H1 (cell line): ENCODE data around the gene RAPGEF1. TPM values are rescaled to one million over a fixed set of nuclear protein-coding genes. Genes with fewer than 3 reads are reported as not detected.

Experiments
- ATF2 ChIP-seq: IDR thresholded peaks from 2 replicates; pipeline ENCODE4 v1.6.1; 2012; ENCODE audit warnings: low read length, inconsistent platforms
- CBX8 ChIP-seq: fragments of 300-800, 300-1000 bp; sonication (generic); IDR thresholded peaks from 2 replicates; pipeline ENCODE4 v1.7.1; 2016; ENCODE audit warnings: low read depth, low read length, borderline replicate concordance
- POLR2A ChIP-seq, 2 experiments: IDR thresholded peaks; 1 replicate in 1 of 2; 2 replicates in 1 of 2; pipeline ENCODE4 v1.6.1; 2011; ENCODE audit warnings: low read depth in 2 of 2, low read length in 2 of 2, mild to moderate bottlenecking in 2 of 2; ENCODE audit errors: control extremely low read depth in 1 of 2
- SAP30 ChIP-seq: fragments of 300-600 bp; sonication (generic); IDR thresholded peaks from 2 replicates; pipeline ENCODE4 v1.7.1; 2012; ENCODE audit warnings: low read length, moderate library complexity, mild to moderate bottlenecking, inconsistent platforms; ENCODE audit not compliant: insufficient read depth, insufficient replicate concordance
- polyA plus RNA-seq, 7 experiments: library from polyadenylated mRNA; depleted of rRNA in 3 of 7; stranded (reverse) in 5 of 7; unstranded in 2 of 7; fragments of >200 nt in 5 of 7; fragments of 200-250 nt in 2 of 7; gene quantifications; 1 replicate in 5 of 7; 2 replicates in 1 of 7; 4 replicates in 1 of 7; pipeline versions ENCODE4 v1.2.1 to v1.2.3, GENCODE V29; 2011 to 2013; ENCODE audit warnings: missing spikeins in 2 of 7, mixed read lengths in 2 of 7
- total RNA-seq: library from RNA; stranded (reverse); fragmentation: NEBNext Ultra II Directional; extraction: Animal tissue kit (Norgen Biotek cat#: 25700); gene quantifications from 2 replicates; pipeline ENCODE4 v1.2.1, GENCODE V29; 2021

RAPGEF1 gene
- total and polyA plus RNA-seq, 2 of the 8 experiments (the other 6 are each of a cell fraction or from before 2014, with no cell fraction given): 29.7 to 78.9 TPM

- TF ChIP-seq CBX8 (no peak), SAP30 (no peak), POLR2A (IDR thresholded peaks at IDR 0.05; ENCODE audit: control extremely low read depth in 1 of 2, low read depth in 2 of 2, low read length in 2 of 2) (no peak), ATF2 (no peak)
Observed at GRCh38 chr9:131743501-131743900, 3.6 kb upstream of the RAPGEF1 start (continued).
